A673 (cell line): ENCODE data around the gene SLC16A9. TPM values are rescaled to one million over a fixed set of nuclear protein-coding genes. Genes with fewer than 3 reads are reported as not detected.

Experiments used
- BruUV-seq: library from RNA; stranded (reverse); fragments of 400-500 nt; replicated peaks from 2 replicates; lab custom pipeline; 2021; lab: Mats Ljungman, UMichigan
- CTCF ChIA-PET: fragments of 300-600 bp; sonication (Branson Sonifier 250); formaldehyde crosslinking; loops from one replicate; lab custom pipeline; 2022; ENCODE audit warnings: antibody characterized with exemption; lab: Charles Lee
- POLR2A ChIA-PET: fragments of 300-600 bp; sonication (Branson Sonifier 250); formaldehyde crosslinking; loops from one replicate; lab custom pipeline; 2022; ENCODE audit warnings: antibody characterized with exemption; ENCODE audit not compliant: low non-redundant PET; lab: Charles Lee
- DNase-seq: peaks from one replicate; pipeline ENCODE4 v3.0.0-alpha.2; 2015; ENCODE audit warnings: low spot score
- H3K27ac ChIP-seq: fragments of 200-600 bp; sonication (generic); 2 replicates; pipeline ENCODE4 v1.5.1; 2016; ENCODE audit warnings: mixed run types, low read depth, mild to moderate bottlenecking, mixed read lengths, antibody characterized with exemption, low read length; ENCODE audit not compliant: poor library complexity, severe bottlenecking
- H3K27me3 ChIP-seq: fragments of 200-600 bp; sonication (generic); replicated peaks from 2 replicates; pipeline ENCODE4 v1.6.1; 2017; ENCODE audit warnings: mixed run types, low read depth, mild to moderate bottlenecking, mixed read lengths, antibody characterized with exemption, low read length; ENCODE audit not compliant: insufficient read depth, poor library complexity
- H3K36me3 ChIP-seq: fragments of 200-600 bp; sonication (generic); 2 replicates; pipeline ENCODE4 v1.6.1; 2016; ENCODE audit warnings: mixed run types, mild to moderate bottlenecking, mixed read lengths, antibody characterized with exemption, low read length; ENCODE audit not compliant: insufficient read depth, poor library complexity, severe bottlenecking
- H3K4me1 ChIP-seq: fragments of 200-600 bp; sonication (generic); 2 replicates; pipeline ENCODE4 v1.6.1; 2017; ENCODE audit warnings: mixed run types, mild to moderate bottlenecking, mixed read lengths, antibody characterized with exemption, low read length; ENCODE audit not compliant: insufficient read depth, poor library complexity, severe bottlenecking
- H3K4me3 ChIP-seq: fragments of 200-600 bp; sonication (generic); 2 replicates; pipeline ENCODE4 v1.5.1; 2016; ENCODE audit warnings: low read depth, mixed run types, mild to moderate bottlenecking, mixed read lengths, low read length; ENCODE audit not compliant: poor library complexity, severe bottlenecking
- H3K9me3 ChIP-seq: fragments of 200-600 bp; sonication (generic); 2 replicates; pipeline ENCODE4 v1.6.1; 2016; ENCODE audit warnings: mixed run types, low read depth, mild to moderate bottlenecking, mixed read lengths, antibody characterized with exemption, low read length; ENCODE audit not compliant: poor library complexity, severe bottlenecking
- EZH2 ChIP-seq: fragments of 200-600 bp; sonication (generic); IDR thresholded peaks from 2 replicates; pipeline ENCODE4 v1.6.1; 2017; ENCODE audit warnings: borderline replicate concordance, low read depth, mild to moderate bottlenecking, mixed read lengths, antibody characterized with exemption, low read length; ENCODE audit not compliant: poor library complexity, severe bottlenecking
- intact Hi-C: fragments of 100-400 bp; cut with micrococcal nuclease; formaldehyde crosslinking; loops from one replicate; pipeline ENCODE4 v1.10.0; 2022; ENCODE audit not compliant: unreplicated experiment
- total RNA-seq: library from RNA; stranded (reverse); gene quantifications from 2 replicates; pipeline ENCODE4 v1.2.3, GENCODE V29; 2021
- TF ChIP-seq, protein P1 (sequence below): fragments of 300-800, 200-600 bp; sonication (generic); conservative IDR thresholded peaks from 2 replicates; pipeline ENCODE4 v1.5.1; 2017; ENCODE audit warnings: low read depth, mild to moderate bottlenecking, antibody characterized with exemption, low read length, moderate library complexity, mixed read lengths

Gene SLC16A9
- total RNA-seq, 1 experiment from 2014 or later = 2.9 TPM

DNA sequence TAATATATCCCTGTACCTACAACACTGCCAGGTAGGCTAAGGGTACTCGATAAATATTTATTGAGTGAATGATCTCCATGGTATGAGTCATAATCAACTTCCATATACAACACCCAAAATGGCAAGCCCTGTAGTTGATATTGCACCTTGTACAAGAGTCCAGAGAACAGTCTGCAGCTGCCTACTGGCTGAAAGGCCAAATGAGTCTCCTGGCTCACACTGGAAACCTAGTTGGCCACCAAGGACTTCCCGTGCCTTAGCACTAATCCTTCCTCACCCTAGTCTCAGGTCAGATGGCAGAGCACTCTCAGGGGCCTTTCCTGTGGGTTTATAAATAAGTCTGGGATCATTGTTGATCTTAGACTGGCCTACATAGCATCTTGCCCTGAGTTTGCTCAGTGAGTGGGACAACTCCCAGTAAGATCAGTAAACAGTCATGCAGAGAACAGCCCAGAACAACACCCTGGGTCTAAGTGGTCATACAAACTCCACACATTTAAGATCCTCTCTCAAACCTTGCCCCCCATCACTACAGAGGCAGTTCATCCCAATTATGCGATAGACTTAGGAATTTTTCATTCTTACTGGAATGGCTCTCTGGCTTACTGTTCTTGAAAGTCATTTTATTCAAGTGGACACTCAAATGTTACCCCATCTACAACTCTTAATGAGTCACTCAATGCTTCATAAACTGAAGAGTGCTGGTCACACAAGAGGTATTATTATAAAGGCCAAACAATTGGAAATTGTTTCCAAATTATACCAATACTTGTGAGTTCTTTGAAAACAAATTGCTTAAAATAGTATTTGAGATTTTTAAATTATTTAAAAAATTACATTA, 14.7 kb upstream of the SLC16A9 start:
- TF ChIP-seq, protein P1, sequence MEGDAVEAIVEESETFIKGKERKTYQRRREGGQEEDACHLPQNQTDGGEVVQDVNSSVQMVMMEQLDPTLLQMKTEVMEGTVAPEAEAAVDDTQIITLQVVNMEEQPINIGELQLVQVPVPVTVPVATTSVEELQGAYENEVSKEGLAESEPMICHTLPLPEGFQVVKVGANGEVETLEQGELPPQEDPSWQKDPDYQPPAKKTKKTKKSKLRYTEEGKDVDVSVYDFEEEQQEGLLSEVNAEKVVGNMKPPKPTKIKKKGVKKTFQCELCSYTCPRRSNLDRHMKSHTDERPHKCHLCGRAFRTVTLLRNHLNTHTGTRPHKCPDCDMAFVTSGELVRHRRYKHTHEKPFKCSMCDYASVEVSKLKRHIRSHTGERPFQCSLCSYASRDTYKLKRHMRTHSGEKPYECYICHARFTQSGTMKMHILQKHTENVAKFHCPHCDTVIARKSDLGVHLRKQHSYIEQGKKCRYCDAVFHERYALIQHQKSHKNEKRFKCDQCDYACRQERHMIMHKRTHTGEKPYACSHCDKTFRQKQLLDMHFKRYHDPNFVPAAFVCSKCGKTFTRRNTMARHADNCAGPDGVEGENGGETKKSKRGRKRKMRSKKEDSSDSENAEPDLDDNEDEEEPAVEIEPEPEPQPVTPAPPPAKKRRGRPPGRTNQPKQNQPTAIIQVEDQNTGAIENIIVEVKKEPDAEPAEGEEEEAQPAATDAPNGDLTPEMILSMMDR = no peak
- no peak for TF ChIP-seq EZH2
- DNase-seq = no peak
- Histone ChIP-seq H3K36me3 (no peaks in the 10 kb centered on the region), H3K4me1 (no peaks in the 10 kb centered on the region), H3K27ac (no peak overlapping the region), H3K27me3 (no peaks in the 10 kb centered on the region), H3K4me3 (no peak overlapping the region), H3K9me3 (no peaks in the 10 kb centered on the region)
- intact Hi-C loops = no loop called here
- no TSS peak for BruUV-seq
- ChIA-PET CTCF (no interaction called here), POLR2A (no interaction called here)

DNA sequence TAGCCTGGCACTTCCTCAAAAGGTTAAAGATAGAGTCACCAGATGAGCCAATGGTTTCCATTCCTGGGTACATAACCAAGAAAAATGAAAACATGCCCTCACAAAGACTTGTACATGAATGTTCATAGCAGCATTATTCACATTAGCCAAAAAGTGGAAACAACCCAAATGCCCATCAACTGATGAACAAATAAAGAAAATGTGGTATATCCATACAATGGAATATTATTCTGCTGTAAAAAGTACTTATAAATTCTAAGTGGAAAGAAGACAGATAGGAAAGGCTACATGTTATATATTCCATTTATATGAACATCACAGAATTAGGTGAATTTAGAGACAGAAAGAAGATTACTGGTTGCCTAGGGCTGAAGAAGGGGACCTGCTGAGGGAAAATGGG, 10.7 kb upstream of the SLC16A9 start:
- BruUV-seq = no TSS peak
- Histone ChIP-seq H3K4me3 (no peak overlapping the region), H3K36me3 (no peaks in the 10 kb centered on the region), H3K4me1 (no peaks in the 10 kb centered on the region), H3K27ac (no peak overlapping the region), H3K27me3 (no peaks in the 10 kb centered on the region), H3K9me3 (no peaks in the 10 kb centered on the region)
- no peak for DNase-seq
- POLR2A ChIA-PET = no interaction called here
- no peak for TF ChIP-seq EZH2
- TF ChIP-seq, protein P1 = no peak
- CTCF ChIA-PET = no interaction called here
- intact Hi-C loops = no loop called here

DNA sequence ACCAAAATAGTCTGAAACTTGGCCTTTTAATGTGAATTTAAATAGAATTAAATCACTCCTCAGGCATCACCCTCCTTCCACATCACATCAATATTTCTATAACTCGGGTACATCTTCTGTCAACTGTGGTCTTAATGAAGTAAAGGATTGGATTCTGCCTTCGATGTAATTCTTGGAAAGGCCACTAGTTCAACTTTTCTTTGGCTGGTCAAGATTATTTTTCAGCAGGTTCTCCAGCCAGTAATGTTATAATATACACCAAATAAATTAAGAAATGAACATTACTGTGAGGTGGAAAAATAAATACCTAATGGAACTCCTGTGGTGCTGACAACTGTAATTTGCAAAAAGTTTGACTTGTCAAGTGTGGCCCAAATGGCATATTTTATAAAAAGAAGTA, 9.7 kb upstream of the SLC16A9 start:
- POLR2A ChIA-PET = no interaction called here
- no TSS peak for BruUV-seq
- no peak for DNase-seq
- Histone ChIP-seq H3K4me3 (no peak overlapping the region), H3K27ac (no peak overlapping the region), H3K4me1 (no peaks in the 10 kb centered on the region), H3K9me3 (no peaks in the 10 kb centered on the region), H3K36me3 (no peaks in the 10 kb centered on the region), H3K27me3 (no peaks in the 10 kb centered on the region)
- intact Hi-C loops = no loop called here
- CTCF ChIA-PET = no interaction called here
- TF ChIP-seq EZH2 = no peak
- TF ChIP-seq, protein P1 = peak; percentile 35; the same call in 1 of the 2 replicates
